Neuron (in vitro differentiated cells): Measurements from ENCODE around the gene GRM4.
"Not testable (repeated sequence)": the region's sequence is repeated elsewhere in the genome, so short reads cannot be mapped to it uniquely, and the experiment has no call there.

Experiments used
- H2AFZ ChIP-seq: one replicate; pipeline ENCODE4 v1.6.1; 2013; ENCODE audit warnings: low read depth, mild to moderate bottlenecking, inconsistent platforms, low read length, moderate library complexity
- H3K27me3 ChIP-seq: one replicate; pipeline ENCODE4 v1.6.1; 2013; ENCODE audit warnings: low read length; ENCODE audit not compliant: insufficient read depth
- H3K36me3 ChIP-seq: one replicate; pipeline ENCODE4 v1.6.1; 2013; ENCODE audit warnings: low read length; ENCODE audit not compliant: insufficient read depth
- H3K4me1 ChIP-seq: one replicate; pipeline ENCODE4 v1.6.1; 2013; ENCODE audit warnings: low read length; ENCODE audit not compliant: insufficient read depth
- H3K4me3 ChIP-seq: 2 replicates; pipeline ENCODE4 v1.5.1; 2013; ENCODE audit warnings: mild to moderate bottlenecking, low read length, moderate library complexity
- H3K9me3 ChIP-seq: one replicate; pipeline ENCODE4 v1.6.1; 2013; ENCODE audit warnings: low read length

The GRM4 gene

GRCh38 chr6:34025112-34025807 lies 120.6 kb downstream of the GRM4 start:
- Histone ChIP-seq H3K27me3 (peaks cover 4% of the 10 kb centered on the region), H3K4me1 (no peaks in the 10 kb centered on the region), H3K4me3 (no peak overlapping the region), H2AFZ (no peak overlapping the region), H3K9me3 (no peaks in the 10 kb centered on the region), H3K36me3 (no peaks in the 10 kb centered on the region)

DNA sequence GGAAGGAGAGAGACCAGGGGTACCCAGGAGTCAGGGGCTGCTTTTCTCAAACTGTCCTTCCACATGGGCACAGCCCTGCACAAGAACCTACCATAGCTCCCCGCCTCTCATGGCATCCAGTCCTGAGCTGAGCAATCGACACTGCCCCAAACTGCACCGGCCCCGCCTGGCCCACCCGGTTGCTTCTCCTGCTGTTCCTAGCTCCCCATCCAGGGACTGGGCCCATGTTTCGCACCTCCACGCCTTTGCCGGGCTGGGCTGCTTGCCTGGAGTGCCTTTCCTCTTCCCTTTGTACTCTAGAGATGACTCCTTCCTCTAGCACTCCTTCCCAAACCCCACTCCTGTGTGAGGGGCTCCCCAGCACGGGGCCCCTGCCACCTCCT lies 123.0 kb downstream of the GRM4 start:
- H3K27me3 ChIP-seq = peaks cover 4% of the 10 kb centered on the region
- H3K4me1 ChIP-seq = no peaks in the 10 kb centered on the region
- H3K4me3 ChIP-seq = no peak overlapping the region
- no peak overlapping the region for H2AFZ ChIP-seq
- no peaks in the 10 kb centered on the region for H3K9me3 ChIP-seq
- no peaks in the 10 kb centered on the region for H3K36me3 ChIP-seq

- H3K4me1 ChIP-seq = no peaks in the 10 kb centered on the region
- H2AFZ ChIP-seq = no peak overlapping the region
- H3K4me3 ChIP-seq = no peak overlapping the region
- H3K9me3 ChIP-seq = no peaks in the 10 kb centered on the region
- H3K36me3 ChIP-seq = no peaks in the 10 kb centered on the region
- peaks cover 4% of the 10 kb centered on the region for H3K27me3 ChIP-seq
Observed at GRCh38 chr6:34022250-34022872, 123.5 kb downstream of the GRM4 start.

GRCh38 chr6:34021554-34022190 lies 124.2 kb downstream of the GRM4 start:
- Histone ChIP-seq H3K4me3 (no peak overlapping the region), H3K36me3 (no peaks in the 10 kb centered on the region), H3K4me1 (no peaks in the 10 kb centered on the region), H3K27me3 (peaks cover 4% of the 10 kb centered on the region), H2AFZ (no peak overlapping the region), H3K9me3 (no peaks in the 10 kb centered on the region)

DNA sequence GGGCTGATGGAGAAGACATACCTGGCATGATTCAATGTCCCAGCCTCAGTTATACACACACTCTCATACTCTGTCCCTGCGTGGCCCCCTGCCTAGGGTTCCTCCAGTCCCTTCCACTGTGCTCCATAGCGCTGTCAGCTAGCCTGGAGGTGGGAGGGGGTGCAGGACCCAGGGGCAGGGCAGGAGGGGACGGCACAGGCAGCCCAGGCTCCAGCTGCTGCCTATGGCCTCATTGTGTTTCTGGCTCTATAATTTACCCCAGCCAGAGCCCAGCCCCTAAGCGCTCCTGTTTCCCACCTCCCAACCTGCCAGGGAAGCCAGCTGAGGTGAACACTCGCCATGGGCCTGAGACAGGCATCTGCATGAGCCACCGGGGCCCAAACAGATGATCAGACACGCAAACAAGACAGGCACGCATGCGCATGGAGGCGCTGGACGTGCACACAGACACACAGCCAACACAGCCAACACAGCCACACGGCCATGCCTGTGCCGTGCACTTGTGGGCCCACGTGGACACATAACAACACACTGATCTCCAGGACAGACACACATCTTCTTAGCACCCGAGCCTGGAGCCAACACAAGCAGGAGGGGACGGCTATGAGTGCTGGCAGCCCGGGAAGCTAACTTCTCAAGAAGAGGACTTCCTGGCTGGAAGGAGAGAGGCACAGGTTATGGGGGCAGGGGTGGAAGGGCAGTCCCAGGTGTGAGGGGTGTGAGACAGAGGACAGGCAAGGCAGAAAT lies 124.9 kb downstream of the GRM4 start:
- peaks cover 4% of the 10 kb centered on the region for H3K27me3 ChIP-seq
- H3K36me3 ChIP-seq = no peaks in the 10 kb centered on the region
- H3K4me1 ChIP-seq = no peaks in the 10 kb centered on the region
- H3K4me3 ChIP-seq = no peak overlapping the region
- no peaks in the 10 kb centered on the region for H3K9me3 ChIP-seq
- H2AFZ ChIP-seq = no peak overlapping the region

DNA sequence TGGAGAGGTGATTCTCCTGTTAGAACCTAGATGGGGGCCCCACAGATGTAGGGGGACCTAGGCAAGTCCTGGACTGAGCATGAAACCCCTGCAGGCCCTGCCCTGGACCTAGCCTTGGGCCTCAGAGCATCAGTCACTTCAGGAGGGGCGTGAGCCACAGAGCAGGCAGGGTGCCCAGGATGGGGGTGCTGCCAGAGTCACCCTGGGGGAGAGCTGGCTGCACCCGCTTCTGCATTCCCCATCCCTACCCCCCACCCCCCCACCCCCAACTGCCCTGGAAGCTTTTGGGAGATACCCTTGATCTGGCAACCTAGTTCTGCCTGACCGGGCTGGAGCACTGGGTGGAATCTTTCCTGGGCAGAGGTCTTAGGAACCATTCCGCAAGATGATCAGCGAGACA lies 125.6 kb downstream of the GRM4 start:
- Histone ChIP-seq H3K9me3 (no peaks in the 10 kb centered on the region), H3K4me3 (no peak overlapping the region), H3K27me3 (peaks cover 2% of the 10 kb centered on the region), H3K36me3 (no peaks in the 10 kb centered on the region), H3K4me1 (peaks cover 2% of the 10 kb centered on the region), H2AFZ (no peak overlapping the region)

GRCh38 chr6:34018961-34019606 lies 126.8 kb downstream of the GRM4 start:
- H3K27me3 ChIP-seq = no peaks in the 10 kb centered on the region
- H3K4me1 ChIP-seq = peaks cover 2% of the 10 kb centered on the region
- no peak overlapping the region for H2AFZ ChIP-seq
- no peaks in the 10 kb centered on the region for H3K9me3 ChIP-seq
- no peaks in the 10 kb centered on the region for H3K36me3 ChIP-seq
- no peak overlapping the region for H3K4me3 ChIP-seq

DNA sequence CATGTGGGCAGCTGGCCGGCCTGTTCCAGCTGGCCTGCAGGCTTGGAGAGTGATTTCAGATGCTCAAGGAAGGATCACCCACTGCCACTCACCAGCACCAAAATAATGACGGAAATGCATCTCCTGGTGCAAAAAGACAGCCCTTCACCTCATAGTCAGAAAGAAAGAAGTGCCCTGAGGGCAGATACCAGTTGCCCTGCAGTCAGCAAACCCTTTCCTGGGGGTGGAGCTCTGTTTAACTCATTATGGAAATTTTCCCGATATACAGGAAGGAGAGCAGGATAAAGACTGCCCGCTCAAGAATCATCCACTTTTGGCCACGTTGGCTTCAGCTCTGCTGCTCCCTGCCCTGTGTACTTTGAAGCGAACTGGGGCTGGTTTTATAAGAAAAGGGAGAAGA lies 127.9 kb downstream of the GRM4 start:
- Histone ChIP-seq H2AFZ (no peak overlapping the region), H3K9me3 (no peaks in the 10 kb centered on the region), H3K36me3 (no peaks in the 10 kb centered on the region), H3K27me3 (no peaks in the 10 kb centered on the region), H3K4me1 (peaks cover 2% of the 10 kb centered on the region), H3K4me3 (no peak overlapping the region)

- H3K4me1 ChIP-seq = peaks cover 2% of the 10 kb centered on the region
- no peaks in the 10 kb centered on the region for H3K9me3 ChIP-seq
- no peak overlapping the region for H3K4me3 ChIP-seq
- no peaks in the 10 kb centered on the region for H3K36me3 ChIP-seq
- H2AFZ ChIP-seq = no peak overlapping the region
- no peaks in the 10 kb centered on the region for H3K27me3 ChIP-seq
Observed at GRCh38 chr6:34017106-34017805, 128.6 kb downstream of the GRM4 start.

- H3K4me1 ChIP-seq, H3K27me3 ChIP-seq, H3K9me3 ChIP-seq, H2AFZ ChIP-seq, H3K4me3 ChIP-seq, H3K36me3 ChIP-seq: not testable (repeated sequence)
Observed at GRCh38 chr6:34016573-34016972, 129.3 kb downstream of the GRM4 start.

DNA sequence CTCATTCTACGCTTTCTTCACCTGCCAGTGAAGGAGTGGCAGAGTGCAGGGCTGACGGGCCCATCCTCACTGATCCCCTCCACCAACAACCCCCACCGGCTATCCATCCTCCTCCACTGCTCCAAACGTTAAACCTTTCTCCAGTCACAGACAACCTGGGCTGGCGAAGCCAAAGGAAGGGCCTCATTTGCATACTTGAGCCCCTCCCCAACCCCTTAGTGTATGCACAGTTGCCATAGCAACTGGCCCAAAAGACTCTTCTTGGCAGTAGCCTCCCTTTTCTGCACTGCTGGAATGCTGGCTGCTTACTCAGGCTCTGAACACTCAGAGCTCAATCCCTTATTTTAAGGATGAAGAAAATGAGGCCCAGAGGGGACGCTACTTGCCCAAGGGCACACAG lies 130.3 kb downstream of the GRM4 start:
- Histone ChIP-seq H3K4me1 (peaks cover 2% of the 10 kb centered on the region), H3K4me3 (no peak overlapping the region), H3K27me3 (no peaks in the 10 kb centered on the region), H3K9me3 (no peaks in the 10 kb centered on the region), H2AFZ (no peak overlapping the region), H3K36me3 (no peaks in the 10 kb centered on the region)

- H3K4me1 ChIP-seq = peaks cover 2% of the 10 kb centered on the region
- no peaks in the 10 kb centered on the region for H3K9me3 ChIP-seq
- H3K36me3 ChIP-seq = no peaks in the 10 kb centered on the region
- no peak overlapping the region for H3K4me3 ChIP-seq
- no peaks in the 10 kb centered on the region for H3K27me3 ChIP-seq
- no peak overlapping the region for H2AFZ ChIP-seq
Observed at GRCh38 chr6:34011264-34011663, 134.6 kb downstream of the GRM4 start.
